ENCODE measurements around the gene PACRG.

Gene PACRG

DNA sequence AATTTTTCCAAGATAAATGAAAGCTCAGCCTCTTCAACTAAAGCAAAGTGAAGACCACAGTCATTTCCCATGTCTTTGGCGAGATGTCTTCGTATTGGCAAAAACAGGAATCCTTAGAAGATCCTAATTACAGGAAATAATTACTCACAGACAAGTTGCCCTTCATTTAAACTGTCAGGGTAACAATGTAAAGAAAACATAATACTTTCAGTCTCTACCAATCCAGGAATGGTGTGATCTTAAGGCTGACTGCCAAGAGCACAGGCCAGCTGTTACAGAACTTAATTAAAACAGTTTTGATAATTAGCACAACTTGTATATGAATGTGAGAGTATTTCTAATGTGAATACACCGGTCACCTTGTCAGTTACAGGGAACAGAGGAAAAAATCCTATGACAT, 292.2 kb downstream of the PACRG start:
- no peak for DNase-seq

GRCh38 chr6:163021054-163021453, 293.3 kb downstream of the PACRG start:
- DNase-seq = no peak

- DNase-seq = no peak
Measured at GRCh38 chr6:163023700-163024099, 295.9 kb downstream of the PACRG start.

GRCh38 chr6:163026893-163027292, 299.1 kb downstream of the PACRG start:
- DNase-seq = no peak

DNA sequence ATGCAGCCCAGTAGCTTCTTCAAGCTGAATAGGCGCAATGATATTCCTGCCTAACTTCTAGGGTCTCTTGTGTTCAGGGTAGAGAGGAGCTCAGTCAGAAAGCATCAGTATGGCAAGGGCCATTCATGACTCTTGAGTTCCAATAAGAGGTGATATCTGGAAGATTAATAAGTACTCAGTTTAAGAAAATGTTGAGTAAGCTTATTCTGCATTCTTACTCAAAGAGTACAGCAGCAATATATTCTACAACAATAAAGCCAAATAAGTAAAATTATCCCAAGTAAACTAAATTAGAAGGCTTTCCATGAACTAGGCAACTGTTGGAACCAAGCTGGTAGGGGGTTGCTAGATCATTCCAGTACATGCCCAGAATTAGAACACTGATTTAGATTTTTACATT, 303.2 kb downstream of the PACRG start:
- no peak for DNase-seq

- DNase-seq = no peak
Measured at GRCh38 chr6:163031931-163032330, 304.2 kb downstream of the PACRG start.

DNA sequence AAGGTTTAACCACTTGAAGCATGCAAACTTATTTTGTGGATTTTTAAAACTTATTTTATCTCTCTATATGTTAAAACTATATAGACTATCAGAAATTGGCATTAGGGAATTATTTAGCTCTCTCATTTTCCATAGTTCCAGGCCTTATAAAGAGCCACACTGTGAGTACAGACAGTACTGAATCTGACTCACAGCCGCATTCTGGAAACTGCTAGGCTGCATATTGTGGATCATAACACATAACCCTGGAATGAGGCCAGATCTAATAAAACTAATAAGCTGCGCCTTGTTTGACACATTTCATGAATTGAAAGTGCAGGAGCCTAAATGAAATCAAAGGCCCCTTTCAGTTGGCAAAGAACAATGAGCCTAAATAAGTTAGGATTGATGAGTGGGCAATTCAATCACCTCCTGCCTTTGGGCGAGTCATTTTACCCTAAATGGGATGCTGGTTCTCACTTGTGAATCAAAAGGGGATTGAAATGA, 308.4 kb downstream of the PACRG start:
- DNase-seq = no peak

DNA sequence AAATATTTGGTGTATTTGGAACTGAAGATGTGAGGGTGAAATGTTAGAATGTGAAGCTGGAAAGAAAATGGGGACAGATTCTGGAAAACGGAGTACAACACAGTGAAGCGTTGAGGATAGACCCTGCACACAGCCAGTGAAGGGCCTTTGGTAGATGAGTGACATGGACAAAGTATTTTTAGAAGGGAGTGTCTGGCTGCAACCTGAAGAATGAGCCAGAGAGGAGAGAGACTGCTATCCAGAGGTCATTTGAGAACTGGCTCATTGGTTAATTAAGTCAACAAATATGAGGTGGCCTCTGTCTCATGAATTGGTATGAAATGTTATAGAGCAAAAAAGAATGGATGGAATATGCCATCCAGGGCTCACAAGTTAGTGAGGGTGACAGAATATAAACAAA, 310.5 kb downstream of the PACRG start:
- no peak for DNase-seq

- no peak for DNase-seq
Measured at GRCh38 chr6:163048345-163048744, 320.6 kb downstream of the PACRG start.

GRCh38 chr6:163053667-163054344, 326.0 kb downstream of the PACRG start:
- no peak for DNase-seq

DNA sequence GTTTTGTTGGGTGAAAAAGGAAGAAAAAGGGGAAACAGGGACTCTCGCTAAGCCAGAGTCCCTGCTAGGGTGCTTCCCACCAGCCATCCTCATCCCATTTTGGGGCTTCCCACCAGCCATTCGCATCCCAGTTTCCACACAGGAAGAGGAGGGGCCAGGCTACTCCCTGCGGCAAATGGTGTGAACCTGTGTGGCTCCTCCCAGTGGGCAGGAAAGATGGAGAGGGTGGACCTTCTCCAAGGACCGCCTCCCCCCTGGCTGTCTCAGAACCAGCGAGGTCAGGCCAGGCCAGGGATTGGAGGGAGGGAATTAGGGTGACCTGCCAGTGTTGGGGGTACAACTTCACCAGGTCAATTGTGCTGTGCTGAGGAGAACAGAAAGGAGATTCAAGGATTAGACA, 326.9 kb downstream of the PACRG start:
- DNase-seq = no peak

DNA sequence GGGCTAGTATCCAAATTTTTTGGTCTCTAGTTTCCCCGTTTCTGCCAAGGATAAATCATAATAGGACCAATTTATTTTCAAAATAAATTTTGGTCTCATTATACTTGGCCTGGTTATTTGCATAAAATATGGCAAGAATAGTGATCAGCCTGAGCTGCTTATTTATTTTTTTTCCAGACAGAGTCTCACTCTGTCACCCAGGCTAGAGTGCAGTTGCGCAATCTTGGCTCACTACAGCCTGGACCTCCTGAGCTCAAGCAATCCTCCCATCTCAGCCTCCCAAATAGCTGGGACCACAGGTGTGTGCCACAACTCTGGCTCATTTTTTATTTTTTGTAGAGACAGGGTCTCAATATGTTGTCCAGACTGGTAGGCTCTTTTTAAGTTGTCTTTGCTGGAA, 329.5 kb downstream of the PACRG start:
- no peak for DNase-seq

DNA sequence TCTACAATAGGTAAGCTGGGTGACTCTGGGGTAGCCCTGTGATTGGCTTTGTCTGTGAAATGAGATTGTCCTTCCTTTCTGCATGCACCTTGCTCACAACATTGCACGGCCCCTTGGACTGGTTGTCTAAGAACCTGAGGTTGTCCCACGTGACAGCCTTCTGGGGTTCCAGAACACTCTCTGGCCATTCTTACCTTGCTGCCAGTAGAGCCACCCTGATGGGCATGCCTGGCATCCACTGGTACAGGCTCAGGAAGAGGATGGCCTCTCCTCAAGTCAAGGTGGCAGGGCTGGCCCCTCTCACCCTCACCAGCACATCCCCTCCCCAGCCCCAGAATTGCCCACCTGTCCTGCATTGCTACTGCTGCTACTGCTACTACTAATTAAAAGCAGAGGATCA, 335.0 kb downstream of the PACRG start:
- no peak for DNase-seq

DNA sequence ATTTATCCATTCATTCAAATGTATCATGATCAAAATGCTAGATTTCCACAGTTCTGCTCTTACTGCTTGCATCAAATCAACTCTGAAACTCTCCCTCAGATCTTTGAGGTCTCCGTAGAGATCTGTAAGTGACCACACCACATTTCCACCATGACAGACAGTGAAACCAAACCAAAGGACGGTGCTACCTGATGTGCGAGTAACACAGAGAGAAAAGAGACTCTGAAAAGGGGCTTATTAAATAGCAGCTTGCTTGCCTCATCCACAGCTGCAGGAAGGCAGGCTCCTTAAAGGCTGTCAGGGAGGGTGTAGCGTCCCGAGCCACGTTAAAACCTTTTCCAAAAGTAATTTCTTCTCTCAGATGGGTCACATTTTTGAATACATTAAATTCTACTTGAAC, 335.8 kb downstream of the PACRG start:
- DNase-seq = no peak

DNA sequence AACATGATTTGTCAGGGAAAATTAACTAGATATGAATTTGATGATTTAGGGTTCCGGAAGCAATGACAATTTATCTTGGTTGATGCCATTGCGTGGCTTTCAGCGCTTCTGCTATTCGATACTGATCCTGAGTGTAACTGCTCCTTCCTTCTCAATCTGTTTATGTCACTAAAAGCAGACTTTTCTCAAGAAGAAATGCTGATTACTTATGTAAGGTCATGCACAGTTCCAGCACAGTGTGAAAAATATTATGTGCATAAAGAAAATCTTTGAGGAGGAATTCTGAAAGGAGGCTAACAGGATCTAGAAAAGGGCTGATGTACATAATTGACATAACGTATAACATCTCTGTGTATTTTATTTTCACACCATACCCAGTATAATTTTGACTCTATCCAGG, 336.6 kb downstream of the PACRG start:
- DNase-seq = no peak

- no peak for DNase-seq
Measured at GRCh38 chr6:163066200-163066599, 338.4 kb downstream of the PACRG start.

DNA sequence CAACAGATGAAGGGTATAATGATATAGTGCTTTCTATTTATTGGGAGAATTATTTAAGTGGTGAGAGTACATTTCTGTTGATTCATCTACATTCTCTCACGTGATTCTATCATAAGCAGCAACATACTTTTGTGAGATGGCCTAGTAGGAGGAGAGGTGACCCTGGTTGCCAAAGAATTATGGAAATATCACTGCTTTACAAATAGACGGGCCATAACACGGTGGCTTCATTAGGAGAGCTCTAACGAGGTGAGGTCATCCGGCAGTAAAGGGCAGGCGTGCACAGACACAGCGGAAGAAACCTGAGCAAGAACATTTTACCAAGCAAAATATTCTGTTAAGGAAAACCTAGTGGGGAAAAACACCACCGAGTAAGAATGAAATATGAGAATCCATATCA, 349.4 kb downstream of the PACRG start:
- DNase-seq = no peak

- DNase-seq = no peak
Measured at GRCh38 chr6:163078712-163079111, 350.9 kb downstream of the PACRG start.

DNA sequence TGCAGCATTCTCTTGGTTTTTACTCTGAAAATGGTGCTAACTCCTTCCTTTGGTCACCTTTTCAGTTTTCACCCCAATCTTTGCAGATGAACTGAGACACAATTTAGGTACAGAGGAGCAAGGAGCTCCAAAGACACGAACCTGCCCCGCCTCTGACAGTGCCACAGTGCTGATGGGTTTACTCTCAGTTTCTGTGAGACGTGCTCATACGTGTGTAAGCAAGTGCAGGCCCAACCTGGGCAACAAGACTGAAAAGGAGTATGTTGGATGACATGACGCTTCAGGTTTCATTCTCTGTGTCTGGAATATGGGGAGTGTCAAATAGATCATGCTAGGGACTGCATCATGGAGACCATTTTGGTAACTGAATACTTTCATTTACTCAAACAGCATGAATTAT, 352.5 kb downstream of the PACRG start:
- no peak for DNase-seq

DNA sequence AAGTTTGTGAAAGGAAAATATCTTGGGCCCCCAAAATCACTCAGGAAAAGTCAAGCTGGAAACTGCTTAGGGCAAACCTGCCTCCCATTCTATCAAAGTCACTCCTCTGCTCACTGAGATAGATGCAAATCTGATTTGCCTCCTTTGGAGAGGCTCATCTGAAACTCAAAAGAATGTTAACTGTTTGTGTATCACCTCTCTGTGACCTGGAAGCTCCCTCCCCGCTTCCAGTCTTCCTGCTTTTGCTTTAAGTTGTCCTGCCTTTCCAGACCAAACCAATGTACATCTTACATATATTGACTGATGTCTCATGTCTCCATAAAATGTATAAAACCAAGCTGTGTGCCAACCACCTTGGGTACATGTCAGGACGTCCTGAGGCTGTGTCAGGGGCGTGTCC, 355.4 kb downstream of the PACRG start:
- DNase-seq = no peak

GRCh38 chr6:163085426-163085825, 357.7 kb downstream of the PACRG start:
- DNase-seq = no peak

- no peak for DNase-seq
Measured at GRCh38 chr6:163085861-163086623, 358.3 kb downstream of the PACRG start.

DNA sequence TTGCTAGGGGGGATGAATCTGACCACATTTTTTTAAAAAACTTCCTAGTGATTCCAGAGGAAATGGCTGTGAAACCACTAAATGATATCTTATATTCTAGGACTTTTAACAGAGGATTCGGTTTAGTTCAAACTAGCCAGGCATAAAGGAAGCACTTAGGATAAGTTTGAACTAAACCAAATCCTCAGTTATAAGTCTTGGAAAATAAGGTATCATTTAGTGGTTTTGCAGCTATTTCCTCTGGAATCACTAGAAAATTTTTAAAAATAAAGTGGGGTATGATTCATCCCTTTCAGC, 358.8 kb downstream of the PACRG start:
- no peak for DNase-seq

GRCh38 chr6:163087981-163088380, 360.2 kb downstream of the PACRG start:
- DNase-seq = no peak

DNA sequence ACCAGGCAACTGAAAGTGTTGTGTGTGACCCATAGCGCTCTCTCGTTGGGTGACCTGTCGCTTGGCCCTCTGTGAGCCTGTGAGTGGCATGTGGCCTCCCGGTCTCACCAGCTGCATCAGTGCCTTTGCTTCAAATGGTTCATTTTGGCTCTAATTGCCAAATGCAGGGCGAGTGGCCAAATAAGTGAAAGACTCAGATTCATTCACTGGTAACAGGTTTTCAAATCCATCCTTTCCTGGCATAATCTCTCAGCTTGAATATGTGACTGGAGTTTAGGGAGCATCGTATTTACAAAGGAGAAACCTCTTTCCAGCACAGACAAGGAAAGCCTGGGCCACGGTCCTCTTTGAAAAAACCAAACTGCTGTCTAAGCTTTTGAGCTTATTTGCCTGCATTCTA, 365.1 kb downstream of the PACRG start:
- no peak for DNase-seq

Data from effector CD4-positive, alpha-beta T cell (primary cell).